ENCODE measurements around the gene POLR3G. TPM values are rescaled to one million over a fixed set of nuclear protein-coding genes. Genes with fewer than 3 reads are reported as not detected.

The POLR3G gene
- total RNA-seq, 1 experiment from 2014 or later: 73.6 TPM

- H3K27me3 ChIP-seq (ENCODE audit: insufficient read depth, low read length): no peaks in the 10 kb centered on the region
- H3K27ac ChIP-seq (ENCODE audit: insufficient read length, low read depth, low read length): no peak overlapping the region
- no peak overlapping the region for H3K4me3 Mint-ChIP-seq
- no peak overlapping the region for H2BK15ac ChIP-seq (ENCODE audit: low read depth, low read length)
- no peaks in the 10 kb centered on the region for H3K23me2 ChIP-seq (ENCODE audit: insufficient read length, low read depth, low read length, poor library complexity, severe bottlenecking)
- no peak overlapping the region for H2BK5ac ChIP-seq (ENCODE audit: insufficient read length, low read length)
- H3T11ph ChIP-seq (ENCODE audit: low read length): no peak overlapping the region
- no peak overlapping the region for H2BK20ac ChIP-seq (ENCODE audit: low read depth, low read length, poor library complexity, severe bottlenecking)
- no peak overlapping the region for H2BK12ac ChIP-seq (ENCODE audit: insufficient read length, low read depth, low read length)
- TF ChIP-seq CTCF (conservative IDR thresholded peaks at IDR 0.05): no peak
- no peak overlapping the region for H3K23ac ChIP-seq (ENCODE audit: insufficient read length, low read depth, low read length)
- no peaks in the 10 kb centered on the region for H3K4me1 Mint-ChIP-seq
- H3K36me3 Mint-ChIP-seq (ENCODE audit: insufficient read depth in 1 of 3, low read depth in 3 of 3): peaks cover 4 to 29% (median 28%) of the 10 kb centered on the region in 3 experiments; a peak in 6 of 7 replicates
- H3K9me3 Mint-ChIP-seq: no peaks in the 10 kb centered on the region
- H4K5ac ChIP-seq (ENCODE audit: insufficient read length, low read depth, low read length): no peak overlapping the region
- peak overlapping the region in 2 of 3 experiments; percentile 7 to 86; a peak in 3 of 7 replicates for H3K27ac Mint-ChIP-seq
- H2AFZ ChIP-seq (ENCODE audit: low read length): no peak overlapping the region
- no peak overlapping the region for H2BK120ac ChIP-seq (ENCODE audit: low read depth, low read length, poor library complexity, severe bottlenecking)
- H3K79me1 ChIP-seq (ENCODE audit: insufficient read depth, low read depth, low read length, poor library complexity, severe bottlenecking): no peaks in the 10 kb centered on the region
- no peak overlapping the region for H3K4ac ChIP-seq (ENCODE audit: low read depth, low read length)
- no peaks in the 10 kb centered on the region for H3K79me2 ChIP-seq (ENCODE audit: insufficient read depth, low read length)
- H3K18ac ChIP-seq (ENCODE audit: insufficient read length, low read depth, low read length): no peak overlapping the region
- no peak overlapping the region for H3K56ac ChIP-seq (ENCODE audit: insufficient read length, low read depth, low read length)
- H3K14ac ChIP-seq (ENCODE audit: insufficient read depth, low read length): no peak overlapping the region
- no peaks in the 10 kb centered on the region for H4K20me1 ChIP-seq (ENCODE audit: control insufficient read depth, insufficient read depth, insufficient read length)
- no peaks in the 10 kb centered on the region for H3K9me3 ChIP-seq (ENCODE audit: control insufficient read depth, low read depth, low read length)
- no peak for DNase-seq
- no peaks in the 10 kb centered on the region for H3K4me1 ChIP-seq (ENCODE audit: insufficient read depth, low read length)
- H3K4me2 ChIP-seq (ENCODE audit: insufficient read depth, insufficient read length, low read length): no peak overlapping the region
- H3K27me3 Mint-ChIP-seq (ENCODE audit: low read depth): no peaks in the 10 kb centered on the region
- H4K8ac ChIP-seq (replicated peaks; ENCODE audit: insufficient read length, low read depth, low read length): no peak overlapping the region
- H2AK5ac ChIP-seq (ENCODE audit: insufficient read length, low read length): no peak overlapping the region
- H4K91ac ChIP-seq (ENCODE audit: insufficient read length, low read depth, low read length): no peak overlapping the region
- H3K9ac ChIP-seq (ENCODE audit: extremely low read depth, insufficient read length, low read length): no peak overlapping the region
Observed at GRCh38 chr5:90518661-90519060, 44.0 kb downstream of the POLR3G start.
